ENCODE measurements around the gene NME5. TPM values are rescaled to one million over a fixed set of nuclear protein-coding genes. Genes with fewer than 3 reads are reported as not detected.

The NME5 gene
- total and polyA plus RNA-seq, 2 of the 13 experiments (the other 11 are each of a cell fraction or from before 2014, with no cell fraction given): 0.18 TPM; not detected in 1

- TF ChIP-seq HINFP (CRISPR knock-in tag; IDR thresholded peaks at IDR 0.05; ENCODE audit: low read depth) (no peak), E2F5 (CRISPR knock-in tag; conservative IDR thresholded peaks at IDR 0.05) (no peak), ZNF260 (CRISPR knock-in tag; IDR thresholded peaks at IDR 0.05; ENCODE audit: borderline replicate concordance, low read depth) (no peak), DR1 (CRISPR knock-in tag; IDR thresholded peaks at IDR 0.05) (no peak), GLMP (CRISPR knock-in tag; IDR thresholded peaks at IDR 0.05; ENCODE audit: borderline replicate concordance) (no peak), JUNB (CRISPR knock-in tag; IDR thresholded peaks at IDR 0.05; ENCODE audit: borderline replicate concordance) (no peak), PAXIP1 (CRISPR knock-in tag; conservative IDR thresholded peaks at IDR 0.05) (peak; percentile 91), RARA (CRISPR knock-in tag; IDR thresholded peaks at IDR 0.05) (0 out of 2 replicates have a peak, but pooled peaks have one; percentile 34), TEF (CRISPR knock-in tag; IDR thresholded peaks at IDR 0.05) (no peak), ZBTB39 (CRISPR knock-in tag; IDR thresholded peaks at IDR 0.05) (no peak), ZNF773 (CRISPR knock-in tag; IDR thresholded peaks at IDR 0.05; ENCODE audit: borderline replicate concordance) (no peak), LCORL (IDR thresholded peaks at IDR 0.05) (no peak), LCORL (CRISPR knock-in tag; IDR thresholded peaks at IDR 0.05) (no peak), ZNF44 (CRISPR knock-in tag; IDR thresholded peaks at IDR 0.05) (no peak), JUND (CRISPR knock-in tag; IDR thresholded peaks at IDR 0.05) (no peak)
Observed at GRCh38 chr5:138095100-138095907, 43.9 kb downstream of the NME5 start (continued).
